Measurements from ENCODE around the gene ACACA.
"Not testable (repeated sequence)": the region's sequence is repeated elsewhere in the genome, so short reads cannot be mapped to it uniquely, and the experiment has no call there.

The ACACA gene

GRCh38 chr17:37406635-37407461 is at the start of gene ACACA, which contains the start of gene TADA2A:
ACACA (minus strand) TSS chr17:37406836; CDS start chr17:37406299, 537 bp downstream.
TADA2A (plus strand) TSS chr17:37406886; CDS start chr17:37411366, 4,480 bp downstream.
- DNase-seq, result peak; percentile 65 to 80

GRCh38 chr17:37450112-37450511 is 43.5 kb upstream of the ACACA start:
- no peak for DNase-seq

- no peak for DNase-seq
Measured at GRCh38 chr17:37447641-37448040, 41.0 kb upstream of the ACACA start.

- DNase-seq, result no peak
Measured at GRCh38 chr17:37446027-37446426, 39.4 kb upstream of the ACACA start.

GRCh38 chr17:37441369-37442014 is 34.9 kb upstream of the ACACA start:
- not testable (repeated sequence) for DNase-seq

- DNase-seq, result no peak
Measured at GRCh38 chr17:37440424-37440823, 33.8 kb upstream of the ACACA start.

- no peak for DNase-seq
Measured at GRCh38 chr17:37438141-37438540, 31.5 kb upstream of the ACACA start.

- DNase-seq, result no peak
Measured at GRCh38 chr17:37432671-37433070, 26.0 kb upstream of the ACACA start.

GRCh38 chr17:37430051-37430627 is 23.5 kb upstream of the ACACA start:
- DNase-seq, result no peak

GRCh38 chr17:37429453-37429852 is 22.8 kb upstream of the ACACA start:
- no peak for DNase-seq

GRCh38 chr17:37429039-37429438 is 22.4 kb upstream of the ACACA start:
- DNase-seq, result no peak

- no peak for DNase-seq
Measured at GRCh38 chr17:37425268-37425667, 18.6 kb upstream of the ACACA start.

GRCh38 chr17:37422971-37423625 is 16.5 kb upstream of the ACACA start:
- DNase-seq, result no peak

GRCh38 chr17:37417852-37418251 is 11.2 kb upstream of the ACACA start:
- no peak for DNase-seq

- no peak for DNase-seq
Measured at GRCh38 chr17:37413875-37414519, 7.4 kb upstream of the ACACA start.

- DNase-seq, result no peak
Measured at GRCh38 chr17:37410357-37410756, 3.7 kb upstream of the ACACA start.

- DNase-seq, result not testable (repeated sequence)
Measured at GRCh38 chr17:37408145-37408479, 1.5 kb upstream of the ACACA start.

- no peak for DNase-seq
Measured at GRCh38 chr17:37405955-37406634, 541 bp downstream of the ACACA start.

- DNase-seq, result not testable (repeated sequence)
Measured at GRCh38 chr17:37405522-37405921, 1.1 kb downstream of the ACACA start.

GRCh38 chr17:37400505-37400904 is 6.1 kb downstream of the ACACA start:
- DNase-seq, result no peak

GRCh38 chr17:37399265-37399803 is 7.3 kb downstream of the ACACA start:
- DNase-seq, result no peak

GRCh38 chr17:37393352-37393751 is 13.3 kb downstream of the ACACA start:
- DNase-seq, result no peak
